Dendritic cell treated with granulocyte-macrophage colony-stimulating factor and Interleukin-4, amounts not matched to agents 40 ng/mL and 50 ng/mL, for 4 days (primary cell): ENCODE results near the gene HAVCR2.

Source experiments
- H3K27ac Mint-ChIP-seq: one replicate; pipeline ENCODE4 v1.8.0; 2022; ENCODE audit warnings: mild to moderate bottlenecking, mixed read lengths
- H3K27me3 Mint-ChIP-seq: one replicate; pipeline ENCODE4 v1.8.0; 2022; ENCODE audit warnings: mild to moderate bottlenecking, mixed read lengths
- H3K36me3 Mint-ChIP-seq: one replicate; pipeline ENCODE4 v1.8.0; 2022; ENCODE audit warnings: low read depth, mixed read lengths
- H3K4me1 Mint-ChIP-seq: one replicate; pipeline ENCODE4 v1.8.0; 2022; ENCODE audit warnings: low read depth, mixed read lengths
- H3K4me3 Mint-ChIP-seq: one replicate; pipeline ENCODE4 v1.8.0; 2022; ENCODE audit warnings: mild to moderate bottlenecking, moderate library complexity, mixed read lengths
- H3K9me3 Mint-ChIP-seq: one replicate; pipeline ENCODE4 v1.8.0; 2022; ENCODE audit warnings: mixed read lengths
- intact Hi-C: fragments of 100-400 bp; cut with micrococcal nuclease; formaldehyde crosslinking; loops from one replicate; pipeline ENCODE4 v1.15.0; 2022

Gene HAVCR2

GRCh38 chr5:157108976-157109375 is at the start of gene HAVCR2:
HAVCR2 (minus strand) TSS chr5:157109044; CDS start chr5:157108983, 61 bp downstream.
- intact Hi-C loops, result no loop called here
- Mint-ChIP-seq H3K4me3 (peak within 1 kb of the TSS; percentile 92), H3K9me3 (no peaks in the 10 kb centered on the region), H3K4me1 (peaks cover 48% of the 10 kb centered on the region), H3K27me3 (no peaks in the 10 kb centered on the region), H3K27ac (peak within 1 kb of the TSS; percentile 96), H3K36me3 (peaks cover 49% of the 10 kb centered on the region)

- H3K27ac Mint-ChIP-seq, result no peak overlapping the region
- H3K36me3 Mint-ChIP-seq, result no peaks in the 10 kb centered on the region
- peaks cover 23% of the 10 kb centered on the region for H3K27me3 Mint-ChIP-seq
- H3K4me1 Mint-ChIP-seq, result no peaks in the 10 kb centered on the region
- intact Hi-C loops, result no loop called here
- no peak overlapping the region for H3K4me3 Mint-ChIP-seq
- H3K9me3 Mint-ChIP-seq, result no peaks in the 10 kb centered on the region
Measured at GRCh38 chr5:157157293-157157891, 48.5 kb upstream of the HAVCR2 start.

DNA sequence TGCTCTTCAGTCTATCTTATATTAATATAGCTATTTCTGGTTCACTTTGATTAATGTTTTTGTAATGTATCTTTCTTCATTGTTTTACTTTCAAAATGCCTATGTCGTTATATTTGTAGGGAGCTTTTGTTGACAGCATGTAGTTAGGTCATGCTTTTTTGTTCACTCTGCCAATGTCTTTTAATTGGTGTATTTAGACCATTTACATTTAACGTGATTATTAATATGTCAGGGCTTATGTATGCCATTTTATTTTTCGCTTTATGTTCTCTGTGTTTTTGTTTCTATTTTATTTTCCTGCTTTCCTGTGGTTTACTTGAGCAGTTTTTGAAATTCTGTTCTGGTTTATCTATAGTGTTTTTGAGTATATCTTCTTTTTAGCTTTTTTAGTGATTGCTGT is 46.5 kb upstream of the HAVCR2 start:
- no peaks in the 10 kb centered on the region for H3K36me3 Mint-ChIP-seq
- peaks cover 23% of the 10 kb centered on the region for H3K27me3 Mint-ChIP-seq
- H3K4me1 Mint-ChIP-seq, result no peaks in the 10 kb centered on the region
- H3K4me3 Mint-ChIP-seq, result no peak overlapping the region
- no peak overlapping the region for H3K27ac Mint-ChIP-seq
- intact Hi-C loops, result no loop called here
- H3K9me3 Mint-ChIP-seq, result no peaks in the 10 kb centered on the region

DNA sequence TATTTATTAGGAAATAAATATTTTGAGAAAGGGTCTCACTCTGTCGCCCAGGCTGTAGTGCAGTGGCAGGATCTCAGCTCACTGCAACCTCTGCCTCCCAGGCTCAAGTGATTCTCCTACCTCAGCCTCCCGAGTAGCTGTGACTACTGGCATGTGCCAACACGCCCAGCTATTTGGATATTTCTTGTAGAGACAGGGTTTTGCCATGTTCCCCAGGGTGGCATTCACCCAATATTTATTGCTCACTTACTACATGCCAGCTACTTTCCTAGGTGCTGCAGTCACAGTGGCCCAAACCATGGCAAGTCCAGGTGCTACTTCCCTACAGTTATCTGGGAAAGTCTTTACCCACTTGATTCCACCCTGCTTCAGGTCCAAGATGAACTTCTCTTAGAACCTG is 42.2 kb upstream of the HAVCR2 start:
- Mint-ChIP-seq H3K27ac (no peak overlapping the region), H3K9me3 (no peaks in the 10 kb centered on the region), H3K27me3 (peaks cover 20% of the 10 kb centered on the region), H3K36me3 (no peaks in the 10 kb centered on the region), H3K4me1 (peaks cover 3% of the 10 kb centered on the region), H3K4me3 (no peak overlapping the region)
- intact Hi-C loops, result no loop called here

- Mint-ChIP-seq H3K36me3 (no peaks in the 10 kb centered on the region), H3K9me3 (no peaks in the 10 kb centered on the region), H3K4me3 (no peak overlapping the region), H3K27ac (no peak overlapping the region), H3K4me1 (peaks cover 6% of the 10 kb centered on the region), H3K27me3 (peaks cover 12% of the 10 kb centered on the region)
- intact Hi-C loops, result loop anchor here (1.0 to 5.0 kb wide), 4 partner anchors 104 to 593 kb away; partner anchors contain the start of gene LSM11
Measured at GRCh38 chr5:157148734-157149615, 40.1 kb upstream of the HAVCR2 start.

- intact Hi-C loops, result loop anchor here (2.0 kb wide), 1 partner anchor 37 kb away; no protein-coding TSS in a partner anchor
- H3K36me3 Mint-ChIP-seq, result peaks cover 35% of the 10 kb centered on the region
- no peaks in the 10 kb centered on the region for H3K9me3 Mint-ChIP-seq
- peaks cover 8% of the 10 kb centered on the region for H3K27me3 Mint-ChIP-seq
- peak overlapping the region; percentile 100 for H3K27ac Mint-ChIP-seq
- H3K4me3 Mint-ChIP-seq, result peak overlapping the region; percentile 91
- peaks cover 38% of the 10 kb centered on the region for H3K4me1 Mint-ChIP-seq
Measured at GRCh38 chr5:157143127-157143971, 34.5 kb upstream of the HAVCR2 start.

- peaks cover 44% of the 10 kb centered on the region for H3K36me3 Mint-ChIP-seq
Measured at GRCh38 chr5:157142317-157143126, 33.7 kb upstream of the HAVCR2 start, which contains the start of gene MED7. MED7 (minus strand) TSS chr5:157142865; CDS start chr5:157139431, 3,434 bp downstream.

GRCh38 chr5:157137691-157138090 is 28.8 kb upstream of the HAVCR2 start:
- intact Hi-C loops, result loop anchor here (10.0 kb wide), 1 partner anchor 1193 kb away; no protein-coding TSS in a partner anchor
- Mint-ChIP-seq H3K4me3 (no peak overlapping the region), H3K4me1 (peaks cover 48% of the 10 kb centered on the region), H3K36me3 (peaks cover 47% of the 10 kb centered on the region), H3K9me3 (no peaks in the 10 kb centered on the region), H3K27me3 (no peaks in the 10 kb centered on the region), H3K27ac (no peak overlapping the region)

More at GRCh38 chr5:157142317-157143126, 33.7 kb upstream of the HAVCR2 start, which contains the start of gene MED7:
- H3K4me3 Mint-ChIP-seq, result peak within 1 kb of the TSS; percentile 91
- H3K27ac Mint-ChIP-seq, result peak within 1 kb of the TSS; percentile 100
- H3K4me1 Mint-ChIP-seq, result peaks cover 38% of the 10 kb centered on the region
- no peaks in the 10 kb centered on the region for H3K9me3 Mint-ChIP-seq
- intact Hi-C loops, result loop anchor here (2.0 kb wide), 1 partner anchor 36 kb away; no protein-coding TSS in a partner anchor
- peaks cover 5% of the 10 kb centered on the region for H3K27me3 Mint-ChIP-seq

GRCh38 chr5:157132281-157132612 is 23.4 kb upstream of the HAVCR2 start:
- intact Hi-C loops, result loop anchor here (2.0 to 10.0 kb wide), 4 partner anchors 25 to 1515 kb away; no protein-coding TSS in a partner anchor
- Mint-ChIP-seq H3K4me3 (no peak overlapping the region), H3K27ac (no peak overlapping the region), H3K27me3 (peaks cover 2% of the 10 kb centered on the region), H3K36me3 (peaks cover 12% of the 10 kb centered on the region), H3K9me3 (no peaks in the 10 kb centered on the region), H3K4me1 (peaks cover 25% of the 10 kb centered on the region)

DNA sequence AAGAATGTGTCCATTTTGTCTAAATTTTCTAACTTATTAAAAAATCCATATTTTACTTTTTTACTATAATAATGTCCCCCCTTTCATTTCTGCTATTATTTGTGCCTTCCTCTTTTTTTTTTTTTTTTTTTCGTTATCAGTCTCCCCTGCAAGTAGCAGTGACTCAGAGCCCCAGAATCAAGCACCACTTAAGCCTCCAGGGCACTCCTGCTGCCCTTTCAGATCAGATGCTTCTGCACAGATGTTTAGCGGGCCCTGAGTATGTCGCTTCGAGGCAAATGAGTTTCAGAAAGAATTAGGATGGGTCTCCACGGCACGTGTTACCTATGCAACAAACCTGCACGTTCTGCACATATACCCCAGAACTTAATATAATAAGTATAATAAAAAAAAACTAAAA is 22.1 kb upstream of the HAVCR2 start:
- intact Hi-C loops, result loop anchor here (5.0 to 10.0 kb wide), 3 partner anchors 34 to 1514 kb away; no protein-coding TSS in a partner anchor
- H3K27me3 Mint-ChIP-seq, result peaks cover 2% of the 10 kb centered on the region
- H3K27ac Mint-ChIP-seq, result peak overlapping the region; percentile 80
- H3K4me1 Mint-ChIP-seq, result peaks cover 22% of the 10 kb centered on the region
- H3K9me3 Mint-ChIP-seq, result no peaks in the 10 kb centered on the region
- H3K36me3 Mint-ChIP-seq, result peaks cover 3% of the 10 kb centered on the region
- no peak overlapping the region for H3K4me3 Mint-ChIP-seq

- Mint-ChIP-seq H3K36me3 (no peaks in the 10 kb centered on the region), H3K4me3 (no peak overlapping the region), H3K9me3 (peaks cover 22% of the 10 kb centered on the region), H3K4me1 (no peaks in the 10 kb centered on the region), H3K27me3 (peaks cover 3% of the 10 kb centered on the region), H3K27ac (no peak overlapping the region)
- intact Hi-C loops, result no loop called here
Measured at GRCh38 chr5:157121709-157122108, 12.9 kb upstream of the HAVCR2 start.

DNA sequence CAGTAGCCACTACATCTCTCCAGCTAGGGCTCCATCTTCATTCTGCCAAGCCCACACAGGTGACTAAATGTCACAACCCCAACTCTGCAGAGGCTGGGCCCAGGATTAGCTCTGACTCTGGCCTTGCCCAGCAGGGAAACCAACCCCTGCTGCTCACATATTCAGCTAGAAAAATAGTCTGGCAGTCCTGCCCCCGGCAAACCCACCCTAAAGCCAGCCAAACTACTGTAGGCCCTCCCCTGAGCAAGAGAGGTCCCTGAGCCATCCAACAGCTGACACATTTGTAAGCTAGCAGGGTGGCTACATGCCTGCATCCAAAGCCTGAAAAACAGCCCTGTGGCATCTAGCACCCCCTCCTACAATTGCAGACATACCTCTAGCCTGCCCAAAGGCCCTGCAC is 11.3 kb upstream of the HAVCR2 start:
- intact Hi-C loops, result no loop called here
- Mint-ChIP-seq H3K27ac (no peak overlapping the region), H3K36me3 (no peaks in the 10 kb centered on the region), H3K4me3 (no peak overlapping the region), H3K4me1 (no peaks in the 10 kb centered on the region), H3K9me3 (peaks cover 22% of the 10 kb centered on the region), H3K27me3 (peaks cover 1% of the 10 kb centered on the region)

GRCh38 chr5:157116483-157116954 is 7.7 kb upstream of the HAVCR2 start:
- intact Hi-C loops, result no loop called here
- H3K9me3 Mint-ChIP-seq, result peaks cover 9% of the 10 kb centered on the region
- peaks cover 11% of the 10 kb centered on the region for H3K4me1 Mint-ChIP-seq
- no peak overlapping the region for H3K27ac Mint-ChIP-seq
- H3K4me3 Mint-ChIP-seq, result no peak overlapping the region
- H3K36me3 Mint-ChIP-seq, result no peaks in the 10 kb centered on the region
- H3K27me3 Mint-ChIP-seq, result no peaks in the 10 kb centered on the region
